T-helper 22 cell (primary cell): Measurements from ENCODE around the gene SYT8.

Experiments
- DNase-seq: peaks from one replicate; pipeline ENCODE4 v3.0.0-alpha.2; 2020; ENCODE audit warnings: low read depth

Gene SYT8

DNA sequence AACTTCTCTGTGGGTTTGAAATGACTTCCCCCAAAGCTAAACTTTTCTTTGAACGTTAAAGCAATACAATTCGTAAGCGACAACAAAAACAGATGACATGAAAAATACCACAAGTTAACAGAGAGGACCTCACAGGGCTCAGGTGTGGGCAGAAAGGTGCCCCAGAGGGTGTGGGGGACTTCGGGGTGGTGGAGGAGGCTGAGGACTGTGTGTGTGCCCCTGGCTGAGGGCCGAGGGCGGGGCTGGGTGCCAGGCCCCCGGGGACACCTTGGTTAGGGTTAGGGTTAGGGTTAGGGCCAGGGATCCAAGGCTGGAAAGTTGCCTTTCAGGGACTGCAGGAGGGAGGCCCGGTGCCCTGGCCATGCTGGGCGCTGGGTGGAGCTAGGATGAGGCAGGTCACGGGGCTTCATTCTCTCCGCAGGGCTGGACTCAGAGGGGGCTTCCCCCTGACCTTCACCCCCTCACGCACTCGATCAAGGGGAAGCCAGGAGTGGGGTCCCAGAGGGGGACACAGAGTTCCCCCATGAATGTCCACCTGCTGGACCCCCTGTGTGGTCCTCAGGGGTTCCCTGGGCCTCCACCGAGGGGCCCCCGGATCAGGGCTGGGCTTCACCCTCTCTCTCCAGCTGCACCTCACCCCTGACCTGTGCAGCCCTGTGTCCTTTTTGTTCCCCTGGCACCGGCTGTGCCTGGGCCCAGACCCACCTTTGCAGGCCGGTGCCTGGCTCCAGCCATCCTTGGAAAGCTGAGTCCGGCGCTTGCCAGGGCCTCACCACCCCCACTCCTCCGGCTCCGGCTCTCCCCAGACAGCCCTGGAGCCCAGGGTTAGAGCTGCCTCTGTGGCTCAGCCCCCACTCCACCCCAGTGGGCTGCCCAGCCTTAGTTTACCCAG is 11.0 kb downstream of the SYT8 start:
- DNase-seq = peak; percentile 23

DNA sequence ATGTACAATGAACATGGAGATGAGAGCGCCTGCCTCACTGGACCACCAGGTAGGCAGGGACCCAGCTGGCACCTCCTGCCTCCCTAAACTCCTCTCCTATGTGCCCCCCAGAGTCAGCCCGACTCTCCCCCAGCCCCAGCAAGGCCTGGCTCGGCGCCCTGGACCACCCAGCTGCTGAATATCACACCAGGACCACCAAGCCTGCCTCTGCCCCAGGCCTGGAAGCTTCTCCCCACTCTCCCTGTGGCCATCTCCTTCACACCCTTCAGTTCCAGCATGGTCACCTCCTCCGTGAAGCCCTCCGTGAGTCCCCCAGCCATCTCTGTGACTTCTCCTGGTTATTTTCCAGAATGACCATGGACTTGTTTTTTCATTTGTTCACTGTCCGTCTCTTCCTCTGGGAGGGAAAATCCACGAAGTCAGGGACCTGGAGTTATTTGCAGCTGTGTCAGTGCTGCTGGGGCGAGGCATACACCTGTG is 11.7 kb downstream of the SYT8 start:
- no peak for DNase-seq

DNA sequence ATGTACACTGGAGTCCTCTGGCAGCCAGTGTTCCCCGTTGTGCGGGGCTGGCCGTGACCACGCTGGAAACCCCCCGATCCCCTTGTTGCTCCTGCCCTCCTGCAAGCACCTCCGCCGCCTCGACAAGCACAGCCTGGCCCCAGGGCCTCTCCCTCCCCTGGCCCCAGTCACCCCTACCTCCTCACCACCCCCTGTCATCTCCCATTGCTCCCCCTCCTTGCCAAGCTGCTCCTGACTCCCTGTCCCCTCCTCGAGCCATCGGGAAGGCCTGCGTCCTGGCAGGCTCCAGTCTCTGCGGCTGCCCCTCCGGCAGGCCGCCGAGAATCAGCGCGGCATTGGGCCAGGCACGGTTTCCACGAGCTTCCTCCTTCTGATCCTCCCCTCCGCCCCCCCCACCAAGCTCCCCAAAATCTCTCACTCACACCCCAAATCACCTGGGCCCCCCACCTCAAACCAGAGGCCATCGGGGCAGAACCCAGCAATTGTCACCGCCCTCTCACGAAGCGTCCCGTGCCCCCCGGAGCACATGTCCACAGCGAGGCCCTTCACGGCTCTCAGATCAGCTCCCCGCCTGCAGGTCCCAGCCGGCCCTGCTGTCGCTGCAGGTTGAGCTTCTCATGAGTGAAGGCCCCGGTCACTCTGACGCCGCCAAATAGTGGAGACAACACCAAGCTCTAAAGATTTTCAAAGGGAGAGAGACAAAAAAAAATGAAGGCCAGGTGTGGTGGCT is 12.4 kb downstream of the SYT8 start:
- no peak for DNase-seq

DNA sequence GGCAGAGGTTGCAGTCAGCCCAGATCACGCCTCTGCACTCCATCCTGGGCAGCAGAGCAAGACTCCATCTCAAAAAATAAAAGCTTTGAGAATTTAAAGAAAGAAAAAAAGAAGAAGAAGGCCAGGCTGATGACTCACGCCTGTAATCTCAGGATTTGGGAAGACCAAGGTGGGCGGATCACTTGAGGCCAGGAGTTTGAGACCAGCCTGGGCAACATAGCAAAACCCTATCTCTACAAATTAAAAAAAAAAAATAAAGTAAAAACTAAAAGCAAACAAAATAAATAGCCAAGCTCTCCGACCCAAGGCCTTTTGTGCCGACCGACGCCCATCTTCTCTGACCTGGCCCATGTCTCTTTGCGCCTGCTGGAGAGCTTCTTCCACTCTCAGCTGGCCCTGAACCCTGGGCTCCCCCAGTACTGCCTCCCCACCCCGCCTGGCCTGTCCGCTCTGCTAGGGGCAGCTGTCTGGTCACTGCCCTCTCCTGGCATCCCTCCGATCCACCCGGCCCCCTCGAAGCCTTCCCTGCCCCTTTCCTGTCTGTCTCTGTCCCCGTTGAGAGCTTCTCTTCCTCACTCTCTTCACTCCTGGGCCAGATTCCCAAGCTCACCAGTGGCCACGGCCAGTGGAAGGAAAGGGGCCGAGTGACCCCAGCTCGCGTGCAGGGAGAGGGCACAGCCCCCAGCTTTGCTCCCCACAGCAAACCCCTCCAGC is 13.3 kb downstream of the SYT8 start:
- DNase-seq = no peak

GRCh38 chr11:1848640-1849430 is 14.0 kb downstream of the SYT8 start:
- DNase-seq = no peak

GRCh38 chr11:1851468-1852180 is 16.8 kb downstream of the SYT8 start:
- no peak for DNase-seq

DNA sequence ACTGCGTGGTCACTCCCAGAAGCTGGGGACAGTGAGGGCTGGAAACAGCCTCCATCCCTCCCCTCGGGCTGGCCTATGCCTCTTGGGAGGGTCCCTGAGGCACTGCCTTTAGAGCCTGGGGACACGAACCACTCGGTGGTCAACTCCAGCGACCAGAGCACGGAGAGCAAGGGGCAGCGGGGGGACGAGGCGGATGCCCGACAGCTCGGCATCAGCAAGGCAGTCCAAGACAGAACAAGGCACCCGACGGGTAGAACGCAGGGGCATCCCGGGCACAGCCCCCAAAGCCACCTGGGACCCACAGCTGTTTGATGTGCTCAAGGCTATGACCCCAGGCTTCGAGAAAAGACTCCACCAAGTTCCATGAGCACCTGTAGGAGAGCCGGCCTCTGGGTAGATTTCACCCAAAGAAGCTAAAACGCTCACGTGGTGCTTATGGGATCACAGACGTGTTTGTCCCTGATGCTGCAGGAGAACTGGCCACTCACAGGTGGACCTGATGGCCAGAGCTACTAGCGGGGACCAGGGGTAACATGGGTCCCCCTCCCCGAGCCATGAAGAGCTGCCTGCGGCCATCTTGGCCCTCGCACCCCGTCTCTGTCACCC is 17.6 kb downstream of the SYT8 start:
- DNase-seq = no peak

DNA sequence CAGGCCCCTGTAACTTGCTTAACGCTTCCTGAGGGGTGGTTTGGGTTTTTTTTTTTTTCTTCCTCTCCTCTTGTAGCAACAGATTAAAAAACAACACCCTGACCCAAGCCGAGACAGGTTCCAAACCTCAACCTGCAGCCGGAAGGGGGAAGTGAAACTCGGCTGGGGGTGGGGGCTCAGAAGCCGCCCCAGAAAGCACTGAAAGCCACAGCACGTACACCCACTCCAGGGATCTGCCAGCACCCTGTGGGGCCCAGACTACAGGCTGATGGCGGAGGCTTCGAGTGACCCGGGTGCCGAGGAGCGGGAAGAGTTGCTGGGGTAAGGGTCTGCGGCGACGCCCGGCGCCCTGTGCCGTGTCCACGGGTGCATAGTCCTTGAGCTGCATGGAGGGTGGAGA is 18.1 kb downstream of the SYT8 start, which contains the start of gene LSP1:
TSS of gene LSP1 (plus strand) at position 208 of the 400 bp plus-strand sequence. CDS start at position 269, 61 bp downstream.
- peak; percentile 77 for DNase-seq

DNA sequence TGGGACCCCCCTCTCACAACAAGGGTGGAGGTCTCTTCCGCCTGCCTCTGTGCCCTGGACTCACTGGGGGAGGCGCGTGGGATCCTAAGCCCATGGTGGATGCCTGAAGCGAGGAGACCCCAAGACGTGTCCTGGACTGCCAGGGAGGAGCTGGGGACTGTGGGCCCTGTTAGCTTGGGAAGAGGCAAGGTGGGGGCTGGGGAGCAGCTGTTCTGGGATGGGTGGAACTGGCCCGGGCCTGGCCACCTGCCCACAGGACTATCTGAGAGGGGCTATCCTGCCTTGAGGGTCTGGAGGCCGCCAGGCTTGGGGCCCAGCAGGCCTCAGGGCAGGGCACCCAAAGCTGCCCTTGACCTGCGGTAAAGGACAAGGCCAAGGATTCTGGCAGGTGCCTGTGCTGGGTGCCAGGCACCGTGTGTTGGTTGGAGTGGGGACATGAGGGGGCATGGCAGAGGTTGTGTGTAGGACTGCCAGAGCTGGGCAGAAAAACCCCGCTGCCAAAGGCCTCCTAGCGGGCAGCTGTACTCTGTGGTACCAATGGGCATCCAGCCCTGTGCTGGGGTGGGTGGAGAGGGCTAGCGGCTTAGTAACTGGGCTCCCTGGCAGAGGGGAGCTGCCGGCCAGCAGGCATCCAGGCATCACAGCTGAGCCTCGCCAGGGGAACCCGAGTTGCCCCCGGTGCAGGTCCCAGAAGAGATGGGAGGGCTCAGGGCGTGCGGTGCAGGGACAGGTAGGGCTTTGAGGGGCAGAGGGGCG is 18.8 kb downstream of the SYT8 start:
- DNase-seq = no peak

DNA sequence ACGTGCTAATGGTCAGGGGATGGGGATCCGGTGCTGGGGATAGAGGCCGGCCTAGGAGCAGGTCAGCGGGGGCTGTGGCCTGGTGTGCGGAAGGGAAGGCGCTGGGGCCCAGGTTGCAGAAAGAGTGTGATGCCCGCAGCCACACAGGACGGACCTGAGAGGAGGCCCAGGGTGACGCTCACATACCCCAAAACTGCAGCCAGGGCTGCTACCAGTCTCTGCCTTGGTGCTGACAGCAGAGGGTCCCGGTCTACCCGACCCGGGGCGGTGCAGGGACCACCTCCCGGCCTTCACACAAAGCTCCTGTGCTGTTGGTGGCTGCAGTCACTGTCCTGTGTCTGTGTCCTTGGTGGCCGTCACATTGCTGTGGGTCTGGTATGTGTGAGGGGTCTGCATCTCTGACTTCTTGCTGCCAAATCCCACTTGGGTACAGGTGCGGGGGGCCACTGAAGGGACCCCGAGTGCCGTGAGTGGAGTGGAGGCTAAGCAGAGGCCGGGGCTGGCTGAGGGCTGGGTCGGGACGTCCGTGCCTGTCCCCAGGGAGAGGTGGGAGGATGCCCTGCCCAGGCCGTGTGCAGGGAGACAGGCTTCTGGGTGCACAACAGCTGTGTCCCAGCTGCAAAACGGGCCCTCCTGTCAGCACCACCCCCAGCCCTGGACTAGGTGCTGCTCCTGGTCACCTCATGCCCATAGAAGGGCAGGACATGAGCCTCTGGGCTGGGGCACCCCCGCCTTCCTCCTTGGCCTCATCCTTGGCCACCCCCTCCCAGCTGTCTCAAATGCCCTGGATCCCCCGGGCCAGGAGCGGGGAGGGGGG is 19.6 kb downstream of the SYT8 start:
- DNase-seq = no peak

DNA sequence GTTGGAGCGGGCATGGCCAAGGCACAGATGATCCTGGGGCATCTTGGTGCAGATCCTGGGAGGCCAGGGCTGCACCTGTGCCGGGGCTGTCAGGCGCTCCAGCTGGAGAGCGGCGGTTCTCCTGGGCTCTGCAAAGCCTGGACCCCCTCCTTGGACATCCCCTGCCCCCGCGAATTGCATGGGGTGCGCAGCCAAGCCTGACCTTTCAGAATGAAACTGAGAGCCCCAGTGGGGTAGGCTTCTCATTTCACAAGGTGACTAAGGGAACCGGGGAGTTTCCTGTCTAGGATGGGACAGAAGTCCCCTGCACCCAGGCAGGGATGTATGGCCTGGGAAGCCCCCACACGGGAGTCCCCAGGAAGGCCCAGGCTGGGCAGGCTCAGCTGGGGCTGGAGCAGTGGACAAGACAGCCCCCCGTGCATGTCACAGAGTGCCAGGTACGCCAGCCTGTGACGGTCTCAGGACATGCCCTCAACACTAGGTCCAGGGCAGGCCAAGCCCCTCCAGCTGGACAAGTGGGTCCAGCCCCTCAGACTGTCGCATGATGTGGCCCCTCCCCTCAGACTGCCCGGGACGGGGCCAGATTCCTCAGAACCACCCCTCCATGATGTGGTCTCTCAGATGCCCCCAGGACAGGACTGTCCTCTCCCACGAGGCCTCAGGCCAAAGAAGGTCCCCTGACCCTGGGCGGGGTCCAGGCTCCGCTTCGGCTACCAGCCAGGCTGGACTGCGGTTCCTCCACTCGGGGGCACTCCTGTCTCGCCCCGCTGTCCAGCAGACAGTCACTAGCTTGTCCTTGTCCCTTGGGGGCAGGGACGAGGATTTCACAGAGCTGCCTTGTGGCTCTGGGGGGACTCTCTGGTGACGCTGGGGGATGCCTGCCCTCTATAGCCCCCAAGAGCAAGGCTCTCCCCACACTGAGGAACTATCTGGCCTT is 20.4 kb downstream of the SYT8 start:
- DNase-seq = no peak

DNA sequence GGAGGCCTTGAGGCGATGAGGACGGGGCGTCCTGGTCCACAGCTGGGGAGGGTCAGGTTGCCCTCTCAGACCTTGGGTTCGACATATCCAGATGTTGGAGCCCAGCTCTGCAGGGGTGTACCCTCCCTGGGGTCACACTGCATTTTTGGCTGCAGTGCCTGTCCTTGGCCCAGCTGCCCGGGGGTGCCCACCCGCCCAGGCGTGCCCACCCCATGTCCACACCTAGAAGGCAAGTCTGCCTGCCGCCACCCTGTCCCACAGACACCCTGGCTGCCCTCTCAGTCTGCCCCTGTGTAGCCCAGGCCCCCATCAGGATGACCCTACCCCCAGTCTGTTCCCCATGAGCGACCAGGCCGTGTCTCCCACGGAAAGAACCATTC is 21.1 kb downstream of the SYT8 start:
- no peak for DNase-seq

DNA sequence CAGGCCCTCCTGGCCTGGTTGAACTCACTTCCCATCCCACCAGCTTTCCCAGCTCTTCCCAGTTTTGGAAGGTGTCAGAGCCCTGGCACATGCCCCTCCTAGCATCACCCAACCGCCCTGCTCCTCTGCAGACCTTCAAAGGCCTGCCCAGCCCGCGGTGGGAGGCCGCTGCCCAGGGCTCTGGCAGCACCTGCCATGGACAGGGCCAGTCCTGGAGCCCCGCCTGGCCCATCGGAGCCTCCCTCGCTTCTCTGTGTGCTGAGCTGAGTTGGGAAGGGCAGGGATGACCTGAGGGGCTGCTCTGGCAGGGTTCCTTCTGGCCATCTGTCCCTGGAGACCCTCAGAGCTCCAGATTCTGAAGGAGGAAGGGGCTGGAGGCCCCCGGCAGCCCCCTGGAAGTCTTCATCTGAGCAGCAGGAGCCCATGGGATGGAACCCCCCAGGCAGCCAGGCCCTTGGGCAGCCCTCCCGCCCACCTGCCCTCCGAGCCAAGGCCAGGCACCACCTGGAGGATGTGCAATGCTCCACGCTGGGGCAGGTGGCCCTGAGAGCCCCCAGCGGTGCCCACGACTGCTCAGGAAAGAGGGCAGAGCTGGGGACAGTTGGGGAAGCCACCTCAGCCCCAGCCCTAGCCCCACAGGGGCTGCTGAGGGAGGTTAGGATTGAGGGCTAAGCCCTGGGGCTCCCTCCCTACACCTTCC is 21.7 kb downstream of the SYT8 start:
- no peak for DNase-seq

DNA sequence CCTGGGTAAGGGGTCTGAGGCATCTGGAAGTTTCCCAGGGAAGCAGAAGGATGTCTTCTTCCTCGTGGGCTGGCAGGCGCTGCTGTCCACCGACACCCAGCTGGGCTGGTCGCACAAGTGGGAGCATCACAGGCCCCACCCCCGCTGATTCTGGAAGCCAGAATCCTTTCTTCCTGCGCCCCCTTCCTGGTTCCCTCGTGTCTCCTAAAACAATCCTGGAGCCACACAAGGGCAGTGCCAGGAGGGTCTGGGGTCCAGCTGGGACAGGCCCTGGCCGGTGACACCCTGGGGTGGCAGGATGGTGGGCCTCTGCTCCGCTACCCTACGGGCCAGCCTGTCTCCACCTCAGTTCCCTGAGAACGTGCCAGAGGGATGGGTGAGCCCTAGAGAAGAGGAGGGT is 22.3 kb downstream of the SYT8 start:
- no peak for DNase-seq

GRCh38 chr11:1858154-1858553 is 23.4 kb downstream of the SYT8 start:
- DNase-seq = no peak

DNA sequence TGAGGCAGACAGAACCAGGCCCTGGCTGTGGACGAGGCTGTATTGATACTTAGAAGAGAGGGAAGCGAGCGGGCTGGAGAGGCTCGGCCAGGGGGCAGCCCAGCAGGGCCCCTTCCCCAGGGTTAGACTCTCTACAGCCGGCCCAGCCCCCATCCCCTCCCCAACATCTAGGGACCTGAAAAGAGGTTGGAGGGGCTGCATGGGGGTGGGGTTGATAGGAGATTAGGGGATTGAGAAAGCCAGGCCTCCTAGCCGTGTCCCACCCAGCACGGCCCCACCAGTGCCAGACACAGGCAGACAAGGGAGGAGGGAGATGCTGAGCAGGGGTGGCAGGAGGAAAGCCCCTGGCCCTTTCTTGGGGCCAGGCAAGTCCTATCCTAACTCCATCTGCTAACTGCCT is 23.8 kb downstream of the SYT8 start:
- no peak for DNase-seq

GRCh38 chr11:1859004-1859403 is 24.2 kb downstream of the SYT8 start:
- no peak for DNase-seq
